NCI-H1417 treated with DMSO at 0.1 percent for 48 hours (cell line): ENCODE results near the gene OR1E1.
"Not testable (repeated sequence)": the region's sequence is repeated elsewhere in the genome, so short reads cannot be mapped to it uniquely, and the experiment has no call there.

ENCODE experiments used
- DNase-seq: peaks from one replicate; lab custom pipeline; 2025; lab: John Stamatoyannopoulos, UW

The OR1E1 gene

GRCh38 chr17:3398310-3398709, at the start of gene OR1E1:
Gene OR1E1 (minus strand): TSS chr17:3398410. CDS start chr17:3398410, 0 bp downstream.
- DNase-seq: no peak

GRCh38 chr17:3447625-3448024, 49.4 kb upstream of the OR1E1 start:
- DNase-seq: no peak

GRCh38 chr17:3440451-3440850, 42.2 kb upstream of the OR1E1 start:
- DNase-seq: no peak

- no peak for DNase-seq
Measured at GRCh38 chr17:3438368-3438767, 40.2 kb upstream of the OR1E1 start.

GRCh38 chr17:3433741-3434140, 35.5 kb upstream of the OR1E1 start, which contains the start of gene OR1E2:
Gene OR1E2 (minus strand): TSS chr17:3433841. CDS start chr17:3433841, 0 bp downstream.
- no peak for DNase-seq

GRCh38 chr17:3433215-3433614, 35.0 kb upstream of the OR1E1 start:
- DNase-seq: not testable (repeated sequence)

GRCh38 chr17:3418222-3418621, 20.0 kb upstream of the OR1E1 start:
- DNase-seq: no peak

GRCh38 chr17:3415610-3416009, 17.4 kb upstream of the OR1E1 start:
- DNase-seq: no peak

GRCh38 chr17:3412216-3412615, 14.0 kb upstream of the OR1E1 start:
- not testable (repeated sequence) for DNase-seq

GRCh38 chr17:3411070-3411469, 12.9 kb upstream of the OR1E1 start, which contains the start of gene OR3A3:
Gene OR3A3 (plus strand): TSS chr17:3411370.
- no peak for DNase-seq

GRCh38 chr17:3403856-3404255, 5.6 kb upstream of the OR1E1 start:
- DNase-seq: not testable (repeated sequence)

GRCh38 chr17:3401786-3402185, 3.6 kb upstream of the OR1E1 start:
- DNase-seq: no peak

- no peak for DNase-seq
Measured at GRCh38 chr17:3400055-3400454, 1.8 kb upstream of the OR1E1 start.

- not testable (repeated sequence) for DNase-seq
Measured at GRCh38 chr17:3397801-3398200, 409 bp downstream of the OR1E1 start.

GRCh38 chr17:3389791-3390190, 8.4 kb downstream of the OR1E1 start:
- no peak for DNase-seq

GRCh38 chr17:3385869-3386816, 12.1 kb downstream of the OR1E1 start, which contains the start of gene OR3A2:
Gene OR3A2 (minus strand): TSS chr17:3386308.
- no peak for DNase-seq

- no peak for DNase-seq
Measured at GRCh38 chr17:3381957-3382356, 16.3 kb downstream of the OR1E1 start.

GRCh38 chr17:3378321-3378720, 19.9 kb downstream of the OR1E1 start:
- DNase-seq: no peak

GRCh38 chr17:3371167-3371566, 27.0 kb downstream of the OR1E1 start:
- DNase-seq: not testable (repeated sequence)
